Fibroblast of skin of left biceps (primary cell): Measurements from ENCODE around the gene CDK5RAP1.
"Not testable (repeated sequence)": the region's sequence is repeated elsewhere in the genome, so short reads cannot be mapped to it uniquely, and the experiment has no call there.

Source experiments
- DNase-seq, 2 experiments: peaks; one replicate each; pipeline ENCODE4 v3.0.0-alpha.2; 2013; ENCODE audit warnings: low read depth in 2 of 2

CDK5RAP1 gene

GRCh38 chr20:33401184-33401920 is at the start of gene CDK5RAP1:
Gene CDK5RAP1, minus strand, starts transcription at chr20:33401519. Its CDS starts 4,455 bp downstream, at chr20:33397064.
- DNase-seq, result peak; percentile 63 to 71

GRCh38 chr20:33450867-33451266 is 49.5 kb upstream of the CDK5RAP1 start:
- DNase-seq, result no peak

- no peak for DNase-seq
Observed at GRCh38 chr20:33445881-33446625, 44.7 kb upstream of the CDK5RAP1 start.

- no peak for DNase-seq
Observed at GRCh38 chr20:33444797-33445560, 43.7 kb upstream of the CDK5RAP1 start.

- DNase-seq, result peak in 1 of 2 experiments; percentile 25
Observed at GRCh38 chr20:33443512-33444239, 42.4 kb upstream of the CDK5RAP1 start, which contains the start of gene SNTA1. Gene SNTA1, minus strand, starts transcription at chr20:33443763. Its CDS starts 143 bp downstream, at chr20:33443620.

- no peak for DNase-seq
Observed at GRCh38 chr20:33443006-33443511, 41.7 kb upstream of the CDK5RAP1 start.

- no peak for DNase-seq
Observed at GRCh38 chr20:33442136-33443005, 41.1 kb upstream of the CDK5RAP1 start.

GRCh38 chr20:33441142-33441955 is 40.0 kb upstream of the CDK5RAP1 start:
- no peak for DNase-seq

- DNase-seq, result not testable (repeated sequence)
Observed at GRCh38 chr20:33440562-33440961, 39.2 kb upstream of the CDK5RAP1 start.

- DNase-seq, result no peak
Observed at GRCh38 chr20:33438481-33438880, 37.2 kb upstream of the CDK5RAP1 start.

GRCh38 chr20:33437141-33437911 is 36.0 kb upstream of the CDK5RAP1 start:
- DNase-seq, result peak in 1 of 2 experiments; percentile 36

- DNase-seq, result peak in 1 of 2 experiments; percentile 40
Observed at GRCh38 chr20:33434434-33434833, 33.1 kb upstream of the CDK5RAP1 start.

GRCh38 chr20:33433465-33434234 is 32.3 kb upstream of the CDK5RAP1 start:
- DNase-seq, result no peak

- no peak for DNase-seq
Observed at GRCh38 chr20:33431797-33432381, 30.6 kb upstream of the CDK5RAP1 start.

- DNase-seq, result not testable (repeated sequence)
Observed at GRCh38 chr20:33423875-33424274, 22.6 kb upstream of the CDK5RAP1 start.

- DNase-seq, result no peak
Observed at GRCh38 chr20:33423141-33423834, 22.0 kb upstream of the CDK5RAP1 start.
